NOMO-1 treated with dmso at 0.1 percent for 144 hours (cell line): ENCODE measurements around the gene CYP27C1.

ENCODE experiments used
- DNase-seq: peaks from one replicate; lab custom pipeline; 2025; ENCODE audit not compliant: unreplicated experiment; lab: John Stamatoyannopoulos, UW

Gene CYP27C1

DNA sequence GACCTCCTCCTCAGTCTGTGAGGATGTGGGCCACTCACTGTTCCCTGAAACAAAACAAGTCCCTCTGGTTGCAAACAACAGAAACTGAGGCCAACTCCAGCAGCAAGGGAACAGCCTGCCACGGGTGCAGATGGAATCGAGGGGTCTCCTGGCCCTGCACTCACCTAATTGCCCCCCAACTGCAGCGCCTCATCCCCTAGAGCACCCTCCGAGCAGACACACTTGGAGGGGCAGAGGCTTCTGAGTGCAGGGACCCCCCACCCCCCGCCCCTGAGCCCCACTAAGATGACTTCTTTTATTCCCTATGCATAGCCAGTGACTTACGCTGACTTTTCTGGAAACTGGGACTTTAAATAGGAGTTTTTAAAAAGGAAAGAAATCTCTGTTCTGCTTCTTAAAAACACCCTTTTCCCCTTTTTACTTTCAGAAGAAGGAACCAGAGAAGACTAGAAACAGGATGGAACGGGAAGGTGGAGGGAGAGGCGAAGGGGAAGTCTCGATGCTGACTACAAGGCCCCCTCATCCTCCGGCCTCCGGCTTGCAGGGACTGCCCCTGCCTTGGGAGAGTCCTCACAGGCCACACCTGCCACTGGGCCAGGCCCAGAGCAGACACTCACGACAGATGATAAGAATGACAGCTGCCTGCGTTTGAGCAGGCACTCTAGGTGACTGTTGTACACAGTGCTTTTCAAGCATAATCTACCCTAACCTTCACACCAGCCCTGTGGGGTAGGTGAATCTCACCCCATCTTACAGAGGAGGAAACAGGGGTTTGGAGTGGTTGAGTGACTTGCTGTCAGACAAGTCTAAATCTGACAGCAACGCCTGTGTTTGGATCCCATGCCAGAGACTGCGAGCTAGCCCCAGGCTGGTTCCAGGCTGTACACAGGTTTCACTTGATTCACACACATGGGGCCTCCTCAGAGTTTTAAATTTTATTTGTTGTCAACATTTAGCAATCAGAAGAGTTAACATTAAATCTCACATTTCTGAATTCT is 85.0 kb downstream of the CYP27C1 start:
- peak; percentile 28 for DNase-seq

- DNase-seq = no peak
Observed at GRCh38 chr2:127134235-127134634, 85.9 kb downstream of the CYP27C1 start.
